Ramos (cell line): ENCODE data around the gene OR6N1.

Experiments
- in situ Hi-C: fragments of 300-500 bp; cut with MboI; formaldehyde crosslinking; loops from one replicate; pipeline ENCODE4 v1.14.3; 2022; ENCODE audit warnings: low sequenced_read_pairs; ENCODE audit not compliant: unreplicated experiment

OR6N1 gene, protein sequence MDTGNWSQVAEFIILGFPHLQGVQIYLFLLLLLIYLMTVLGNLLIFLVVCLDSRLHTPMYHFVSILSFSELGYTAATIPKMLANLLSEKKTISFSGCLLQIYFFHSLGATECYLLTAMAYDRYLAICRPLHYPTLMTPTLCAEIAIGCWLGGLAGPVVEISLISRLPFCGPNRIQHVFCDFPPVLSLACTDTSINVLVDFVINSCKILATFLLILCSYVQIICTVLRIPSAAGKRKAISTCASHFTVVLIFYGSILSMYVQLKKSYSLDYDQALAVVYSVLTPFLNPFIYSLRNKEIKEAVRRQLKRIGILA

DNA sequence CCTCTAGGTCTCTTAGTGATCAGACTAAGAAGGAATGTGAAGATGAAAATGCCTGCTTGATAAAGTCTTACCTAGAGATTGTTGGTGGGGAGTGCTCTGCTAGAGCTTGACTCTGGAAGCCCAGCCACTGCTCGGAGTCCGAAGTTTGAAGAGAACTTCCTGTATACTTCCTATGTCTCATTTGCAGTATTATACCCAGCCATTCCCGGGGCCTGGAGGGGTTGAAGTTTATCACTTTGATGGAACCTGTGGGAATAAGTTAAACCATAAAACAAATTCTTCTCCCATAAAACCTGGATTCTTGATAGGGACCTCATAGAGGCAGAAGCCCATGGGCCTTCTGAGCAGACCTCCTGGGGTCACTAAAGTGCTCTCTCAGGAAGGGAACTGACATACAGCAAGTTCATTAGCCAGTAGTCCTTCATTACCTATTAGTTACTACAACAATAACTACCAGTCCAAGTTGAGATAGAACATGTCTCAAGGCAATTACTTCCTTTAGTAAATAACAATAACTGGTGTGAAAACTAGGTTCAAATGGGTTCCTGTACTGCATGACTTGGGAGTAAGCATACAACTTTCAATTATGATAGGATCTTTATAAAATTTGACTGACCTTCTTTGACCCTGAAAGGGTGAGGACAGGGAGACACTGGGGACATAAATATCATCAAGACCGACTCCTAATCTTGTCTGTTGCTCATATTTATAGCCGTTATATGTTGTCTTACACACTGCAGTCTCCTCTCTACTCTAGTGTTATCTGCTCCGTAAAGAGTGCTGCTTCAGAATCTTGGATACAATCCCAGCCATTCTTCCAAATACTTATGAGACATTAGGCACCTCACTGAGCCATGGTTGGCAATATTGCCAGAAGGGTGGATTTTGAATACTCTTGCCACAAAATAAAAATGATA lies at the start of gene OR6N1:
Gene OR6N1, minus strand, starts transcription at position 246 of the 917 bp plus-strand sequence. CDS start 5,513 bp downstream, outside the sequence.
- in situ Hi-C loops, result no loop called here

GRCh38 chr1:158821723-158822122 lies 49.7 kb upstream of the OR6N1 start:
- in situ Hi-C loops, result no loop called here

- in situ Hi-C loops, result no loop called here
Measured at GRCh38 chr1:158819461-158820443, 47.8 kb upstream of the OR6N1 start.

- in situ Hi-C loops, result no loop called here
Measured at GRCh38 chr1:158818975-158819431, 47.0 kb upstream of the OR6N1 start.

DNA sequence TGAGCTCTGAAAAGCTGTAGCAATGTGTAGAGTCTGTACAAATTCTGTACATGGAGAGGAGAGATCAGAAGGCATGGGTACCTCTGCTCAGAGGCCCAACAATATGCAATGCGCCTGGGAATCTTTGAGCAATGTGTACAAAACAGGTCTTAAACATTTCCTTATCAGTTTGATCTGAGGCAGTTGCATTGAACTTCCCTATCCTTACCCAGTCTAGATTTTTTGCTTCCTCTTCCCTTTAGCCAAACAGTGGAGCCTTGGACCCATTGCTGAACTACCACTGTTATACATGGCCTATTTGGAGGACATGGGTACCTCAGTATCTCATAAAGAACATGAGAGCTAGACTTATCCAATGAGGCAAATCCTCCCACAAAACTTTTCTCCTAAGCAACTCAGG lies 46.6 kb upstream of the OR6N1 start:
- in situ Hi-C loops, result no loop called here

GRCh38 chr1:158814970-158815369 lies 43.0 kb upstream of the OR6N1 start:
- in situ Hi-C loops, result no loop called here

- in situ Hi-C loops, result no loop called here
Measured at GRCh38 chr1:158813164-158813563, 41.2 kb upstream of the OR6N1 start.

- in situ Hi-C loops, result no loop called here
Measured at GRCh38 chr1:158812336-158812735, 40.3 kb upstream of the OR6N1 start.

GRCh38 chr1:158810311-158810710 lies 38.3 kb upstream of the OR6N1 start:
- in situ Hi-C loops, result no loop called here

DNA sequence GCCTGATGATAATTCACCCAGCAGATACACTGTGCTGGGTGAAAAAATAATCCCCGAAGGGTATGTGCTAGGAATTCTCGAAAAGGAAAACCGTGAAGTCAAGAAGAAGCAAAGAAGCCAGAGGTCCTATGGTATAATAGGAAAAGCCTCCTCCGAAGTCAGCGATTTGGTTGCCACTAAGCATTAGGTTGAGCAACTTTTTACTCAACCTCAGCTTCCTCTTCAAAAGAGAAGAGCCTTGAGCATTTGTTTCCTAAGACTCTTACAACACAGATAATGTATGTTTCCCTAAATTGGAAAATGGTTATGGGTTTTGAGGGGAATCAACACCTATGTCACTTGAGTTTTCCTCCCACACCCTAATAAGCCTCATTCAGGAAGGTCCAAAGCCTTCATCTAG lies 37.9 kb upstream of the OR6N1 start:
- in situ Hi-C loops, result no loop called here

GRCh38 chr1:158809256-158809655 lies 37.3 kb upstream of the OR6N1 start:
- in situ Hi-C loops, result no loop called here

DNA sequence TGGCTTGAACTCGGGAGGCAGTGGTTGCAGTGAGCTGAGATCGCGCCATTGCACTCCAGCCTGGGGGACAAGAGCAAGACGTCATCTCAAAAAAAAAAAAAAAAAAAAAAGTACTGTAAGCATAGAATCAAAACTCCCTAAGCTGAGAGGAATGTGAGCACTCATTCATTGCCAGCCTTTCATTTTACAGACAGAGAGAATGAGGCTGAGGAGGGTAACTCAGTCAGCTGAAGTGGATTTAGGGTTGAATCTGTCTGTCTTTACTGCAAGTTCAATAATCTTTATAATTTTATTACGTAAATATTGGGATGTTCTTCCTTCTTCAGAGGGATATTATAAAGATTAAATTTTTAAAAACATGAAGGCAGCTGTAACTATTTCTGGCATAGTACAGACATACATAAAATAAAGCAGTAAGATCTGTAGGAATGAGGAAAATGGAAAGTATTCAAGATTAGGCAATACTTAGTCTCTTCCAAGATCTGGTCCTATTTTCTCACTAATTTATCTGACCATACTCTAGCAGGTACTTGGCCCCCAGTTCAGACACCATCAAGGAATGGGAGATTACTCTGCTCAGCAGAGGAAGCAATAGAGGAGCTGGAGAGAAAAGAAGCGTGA lies 35.0 kb upstream of the OR6N1 start:
- in situ Hi-C loops, result no loop called here

DNA sequence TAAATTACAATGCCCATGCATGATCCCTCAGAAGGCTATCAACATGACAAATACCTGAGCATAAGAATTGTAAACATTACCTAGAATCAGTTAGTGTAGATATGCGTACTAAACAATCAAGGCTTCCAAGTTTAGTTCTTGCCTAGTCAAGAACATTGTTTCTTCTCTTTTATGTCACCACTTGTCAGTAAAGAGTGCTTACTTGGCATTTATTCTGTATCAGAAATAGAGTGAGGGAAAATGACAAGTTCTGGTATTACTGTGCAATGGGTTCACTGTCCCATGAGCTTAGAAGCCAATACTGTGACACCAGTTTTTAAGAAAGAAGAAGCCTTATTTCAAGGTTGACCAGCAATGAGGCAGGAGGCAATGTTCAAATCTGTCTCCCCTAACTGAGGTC lies 31.7 kb upstream of the OR6N1 start:
- in situ Hi-C loops, result no loop called here

GRCh38 chr1:158801396-158801795 lies 29.4 kb upstream of the OR6N1 start:
- in situ Hi-C loops, result no loop called here

GRCh38 chr1:158800526-158800925 lies 28.5 kb upstream of the OR6N1 start:
- in situ Hi-C loops, result no loop called here

GRCh38 chr1:158799689-158800088 lies 27.7 kb upstream of the OR6N1 start:
- in situ Hi-C loops, result no loop called here

DNA sequence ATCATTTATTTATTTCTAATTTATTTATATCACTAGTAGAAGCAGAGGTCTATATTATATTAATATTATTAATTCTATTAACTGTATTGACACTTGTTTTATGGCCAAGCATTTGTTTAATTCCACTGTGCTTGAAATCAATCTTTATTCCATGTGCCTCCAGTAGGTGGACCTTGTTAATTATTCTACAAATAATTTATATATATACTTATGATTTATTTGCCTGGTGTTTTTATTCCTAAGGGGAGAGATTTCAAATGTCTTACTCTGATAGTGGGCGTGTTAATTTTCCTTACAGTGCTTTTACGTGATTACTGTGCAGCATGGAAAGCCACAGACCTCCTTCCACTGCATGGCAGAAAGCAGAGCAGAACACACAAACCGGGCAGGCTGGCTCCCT lies 26.5 kb upstream of the OR6N1 start:
- in situ Hi-C loops, result no loop called here

DNA sequence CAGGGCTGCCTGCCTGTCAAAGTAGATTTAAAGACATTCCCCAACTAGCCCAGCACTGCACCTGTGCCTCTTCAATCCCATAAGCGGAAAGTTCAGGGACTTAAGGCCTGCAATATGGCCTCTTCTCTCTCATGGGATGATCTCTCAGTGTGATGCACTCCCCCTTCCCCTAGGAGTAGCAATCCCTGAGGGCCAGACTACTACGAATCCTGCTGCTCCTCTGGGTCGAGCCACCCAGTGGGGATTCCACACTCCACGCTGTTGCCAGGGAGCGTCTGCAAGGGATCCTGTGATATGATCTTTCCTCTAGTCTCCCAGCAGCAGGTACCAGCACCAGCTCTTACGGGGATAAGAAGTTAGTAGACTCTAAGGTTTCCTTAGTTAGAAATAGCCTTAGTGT lies 22.3 kb upstream of the OR6N1 start:
- in situ Hi-C loops, result no loop called here

GRCh38 chr1:158793604-158794003 lies 21.6 kb upstream of the OR6N1 start:
- in situ Hi-C loops, result no loop called here

GRCh38 chr1:158781104-158781503 lies 9.1 kb upstream of the OR6N1 start, which contains the start of gene OR6N2:
Gene OR6N2, minus strand, starts transcription at chr1:158781204. Its CDS starts 3,569 bp downstream, at chr1:158777635.
- in situ Hi-C loops, result no loop called here
